Measurements from ENCODE around the gene SAMD14.
A peak's percentile ranks its signal among the peaks of the same experiment; 100 is the strongest.

The SAMD14 gene

GRCh38 chr17:50165466-50165865 is 35.5 kb upstream of the SAMD14 start:
- no peak for TF ChIP-seq CTCF (IDR thresholded peaks at IDR 0.05; ENCODE audit: low read depth, low read length, missing control alignments)
- H3K4me3 ChIP-seq (ENCODE audit: low read depth, low read length): no peak overlapping the region
- DNase-seq (ENCODE audit: low read depth): no peak
- in situ Hi-C loops (cut with HindIII; ENCODE audit: low sequenced_read_pairs): no loop called here

GRCh38 chr17:50165066-50165465 is 35.1 kb upstream of the SAMD14 start:
- no peak overlapping the region for H3K4me3 ChIP-seq (ENCODE audit: low read depth, low read length)
- in situ Hi-C loops (cut with HindIII; ENCODE audit: low sequenced_read_pairs): no loop called here
- no peak for TF ChIP-seq CTCF (IDR thresholded peaks at IDR 0.05; ENCODE audit: low read depth, low read length, missing control alignments)
- no peak for DNase-seq (ENCODE audit: low read depth)

- no peak for TF ChIP-seq CTCF (IDR thresholded peaks at IDR 0.05; ENCODE audit: low read depth, low read length, missing control alignments)
- no peak overlapping the region for H3K4me3 ChIP-seq (ENCODE audit: low read depth, low read length)
- in situ Hi-C loops (cut with HindIII; ENCODE audit: low sequenced_read_pairs): no loop called here
- DNase-seq (ENCODE audit: low read depth): no peak
Observed at GRCh38 chr17:50164697-50164988, 34.7 kb upstream of the SAMD14 start.

GRCh38 chr17:50163843-50164696 is 34.1 kb upstream of the SAMD14 start:
- in situ Hi-C loops (cut with HindIII; ENCODE audit: low sequenced_read_pairs): no loop called here
- no peak for TF ChIP-seq CTCF (IDR thresholded peaks at IDR 0.05; ENCODE audit: low read depth, low read length, missing control alignments)
- H3K4me3 ChIP-seq (ENCODE audit: low read depth, low read length): no peak overlapping the region
- DNase-seq (ENCODE audit: low read depth): no peak

GRCh38 chr17:50162466-50163254 is 32.7 kb upstream of the SAMD14 start:
- DNase-seq (ENCODE audit: low read depth): no peak

GRCh38 chr17:50161911-50162288 is 31.9 kb upstream of the SAMD14 start:
- no peak for DNase-seq (ENCODE audit: low read depth)
- no peak for TF ChIP-seq CTCF (IDR thresholded peaks at IDR 0.05; ENCODE audit: low read depth, low read length, missing control alignments)
- peak overlapping the region; percentile 50 for H3K4me3 ChIP-seq (ENCODE audit: low read depth, low read length)
- in situ Hi-C loops (cut with HindIII; ENCODE audit: low sequenced_read_pairs): no loop called here

More at GRCh38 chr17:50162466-50163254, 32.7 kb upstream of the SAMD14 start:
- in situ Hi-C loops (cut with HindIII; ENCODE audit: low sequenced_read_pairs): no loop called here
- no peak overlapping the region for H3K4me3 ChIP-seq (ENCODE audit: low read depth, low read length)
- no peak for TF ChIP-seq CTCF (IDR thresholded peaks at IDR 0.05; ENCODE audit: low read depth, low read length, missing control alignments)

Measured in astrocyte of the cerebellum (primary cell).